Measurements from ENCODE around the gene ENPP6.

The ENPP6 gene

GRCh38 chr4:184104419-184105101, 113.1 kb downstream of the ENPP6 start:
- DNase-seq (ENCODE audit: low read depth in 2 of 2): no peak

GRCh38 chr4:184103527-184104264, 114.0 kb downstream of the ENPP6 start:
- no peak for DNase-seq (ENCODE audit: low read depth in 2 of 2)

- DNase-seq (ENCODE audit: low read depth in 2 of 2): no peak
These were observed 114.7 kb downstream of the ENPP6 start for GRCh38 chr4:184102927-184103326.

- no peak for DNase-seq (ENCODE audit: low read depth in 2 of 2)
These were observed 115.2 kb downstream of the ENPP6 start for GRCh38 chr4:184102488-184102887.

GRCh38 chr4:184101711-184102110, 116.0 kb downstream of the ENPP6 start:
- no peak for DNase-seq (ENCODE audit: low read depth in 2 of 2)

- peak; percentile 24 to 45 for DNase-seq (ENCODE audit: low read depth in 2 of 2)
These were observed 117.3 kb downstream of the ENPP6 start for GRCh38 chr4:184100297-184100885.

GRCh38 chr4:184099535-184099966, 118.1 kb downstream of the ENPP6 start:
- DNase-seq (ENCODE audit: low read depth in 2 of 2): no peak

DNA sequence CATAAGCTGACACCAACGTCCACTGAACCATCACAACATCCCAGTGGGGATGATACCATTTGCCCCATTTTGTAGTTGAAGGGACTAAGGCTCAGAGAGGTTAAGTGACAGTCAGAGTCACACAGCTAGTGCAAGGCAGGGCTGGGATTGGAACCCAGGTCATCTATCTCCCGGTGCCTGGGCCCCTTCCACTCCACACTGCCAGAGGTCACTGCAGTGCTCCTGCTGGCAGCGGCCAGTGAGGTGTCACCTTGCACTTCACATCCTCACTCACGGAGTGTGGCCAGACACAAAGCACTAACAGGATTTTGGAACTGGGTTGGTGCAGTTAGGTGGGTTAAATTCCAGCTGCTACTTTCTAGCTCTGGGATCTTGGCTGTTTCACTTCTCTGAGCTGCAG, 118.7 kb downstream of the ENPP6 start:
- DNase-seq (ENCODE audit: low read depth in 2 of 2): no peak

DNA sequence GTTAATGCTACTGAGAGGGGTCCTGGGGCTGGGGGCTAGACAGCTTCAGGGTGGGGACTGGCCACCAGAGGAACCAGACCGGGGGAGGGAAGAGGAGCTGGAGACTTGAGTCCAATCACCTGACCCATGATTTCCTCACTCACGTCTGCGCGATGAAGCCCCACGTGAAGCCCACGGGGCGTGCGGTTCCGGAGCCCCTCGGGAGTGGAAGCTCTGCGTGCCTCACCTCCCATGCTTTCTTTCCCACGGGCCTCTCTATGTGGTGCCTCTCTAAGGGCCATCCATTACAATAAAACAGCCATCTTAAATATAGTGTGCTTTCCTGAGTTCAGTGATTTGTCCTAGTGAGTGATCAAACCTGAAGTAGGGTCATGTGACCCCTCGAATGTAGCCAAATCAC, 119.9 kb downstream of the ENPP6 start:
- no peak for DNase-seq (ENCODE audit: low read depth in 2 of 2)

- DNase-seq (ENCODE audit: low read depth in 2 of 2): peak in 1 of 2 experiments; percentile 32
These were observed 120.5 kb downstream of the ENPP6 start for GRCh38 chr4:184097241-184097605.

DNA sequence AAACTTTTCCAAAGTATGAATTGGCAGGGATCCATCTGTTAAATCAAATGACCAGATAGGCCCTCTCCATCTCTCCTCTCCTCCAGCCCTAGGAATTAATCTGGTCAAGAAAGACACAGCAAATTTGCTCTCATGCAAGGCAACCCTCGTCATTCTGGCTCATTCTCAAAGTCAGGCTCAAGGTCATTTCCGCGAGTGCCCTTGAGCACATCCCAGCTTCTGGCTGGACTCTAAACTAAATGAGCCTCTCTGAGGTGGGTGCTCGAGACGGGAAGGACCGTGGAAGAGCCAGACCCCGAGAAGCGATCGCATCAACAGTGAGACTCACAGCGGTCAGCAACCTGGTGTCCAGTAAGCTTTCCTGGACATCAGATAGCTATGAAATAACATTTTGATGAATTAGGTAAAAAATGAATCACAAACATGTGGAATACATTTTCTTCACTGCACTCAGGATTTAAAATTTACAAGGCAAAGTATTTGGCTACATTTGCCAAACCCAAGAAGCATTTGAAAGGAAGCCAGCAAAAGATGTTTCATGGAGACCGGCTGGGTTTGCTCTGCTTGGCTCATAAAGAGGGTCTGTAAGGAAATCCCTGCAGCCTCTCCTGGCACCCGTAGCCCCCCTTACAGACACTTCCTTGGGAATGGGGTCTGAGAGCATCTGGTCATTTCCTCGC, 121.0 kb downstream of the ENPP6 start:
- DNase-seq (ENCODE audit: low read depth in 2 of 2): no peak

- DNase-seq (ENCODE audit: low read depth in 2 of 2): no peak
These were observed 123.0 kb downstream of the ENPP6 start for GRCh38 chr4:184094532-184095159.

GRCh38 chr4:184091986-184092385, 125.7 kb downstream of the ENPP6 start:
- no peak for DNase-seq (ENCODE audit: low read depth in 2 of 2)

DNA sequence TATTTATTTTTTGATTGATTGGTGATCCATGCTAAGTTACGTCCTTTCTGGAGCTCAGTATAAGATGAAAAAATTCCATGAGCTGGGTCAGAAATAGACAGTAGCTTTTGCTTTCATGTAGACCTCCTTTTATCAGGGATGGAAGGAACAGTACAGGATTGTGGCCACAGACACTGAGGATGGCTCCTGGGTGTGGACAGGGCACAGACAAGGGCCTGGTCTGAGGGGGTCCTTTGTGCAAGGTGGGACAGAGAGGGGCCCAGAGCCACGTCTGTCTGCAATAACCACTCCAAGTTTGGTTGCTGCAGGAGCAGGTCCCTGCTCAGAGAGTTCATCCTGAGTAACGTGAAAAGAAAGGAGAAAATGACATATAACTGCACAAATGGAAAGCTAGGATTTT, 127.1 kb downstream of the ENPP6 start:
- DNase-seq (ENCODE audit: low read depth in 2 of 2): no peak

DNA sequence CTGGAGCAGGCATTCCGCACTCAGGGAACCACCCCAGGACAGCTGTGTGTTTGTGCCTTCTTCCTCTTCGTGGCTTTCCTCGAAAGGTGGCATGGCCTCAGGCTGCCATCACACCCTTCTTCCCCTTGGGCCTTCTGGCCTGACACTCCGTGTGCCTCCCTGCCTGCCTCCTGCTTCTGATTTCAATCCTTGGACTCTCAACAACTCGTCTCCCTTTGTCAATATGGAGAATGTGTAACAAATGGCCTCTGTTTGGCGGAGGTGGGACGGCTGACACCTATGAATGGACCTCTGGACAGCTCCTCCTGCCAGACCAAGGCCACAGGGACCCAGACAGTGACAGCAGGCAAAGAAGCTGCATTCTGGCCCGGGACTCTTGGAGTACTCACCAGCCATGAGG, 137.0 kb downstream of the ENPP6 start:
- no peak for DNase-seq (ENCODE audit: low read depth in 2 of 2)

DNA sequence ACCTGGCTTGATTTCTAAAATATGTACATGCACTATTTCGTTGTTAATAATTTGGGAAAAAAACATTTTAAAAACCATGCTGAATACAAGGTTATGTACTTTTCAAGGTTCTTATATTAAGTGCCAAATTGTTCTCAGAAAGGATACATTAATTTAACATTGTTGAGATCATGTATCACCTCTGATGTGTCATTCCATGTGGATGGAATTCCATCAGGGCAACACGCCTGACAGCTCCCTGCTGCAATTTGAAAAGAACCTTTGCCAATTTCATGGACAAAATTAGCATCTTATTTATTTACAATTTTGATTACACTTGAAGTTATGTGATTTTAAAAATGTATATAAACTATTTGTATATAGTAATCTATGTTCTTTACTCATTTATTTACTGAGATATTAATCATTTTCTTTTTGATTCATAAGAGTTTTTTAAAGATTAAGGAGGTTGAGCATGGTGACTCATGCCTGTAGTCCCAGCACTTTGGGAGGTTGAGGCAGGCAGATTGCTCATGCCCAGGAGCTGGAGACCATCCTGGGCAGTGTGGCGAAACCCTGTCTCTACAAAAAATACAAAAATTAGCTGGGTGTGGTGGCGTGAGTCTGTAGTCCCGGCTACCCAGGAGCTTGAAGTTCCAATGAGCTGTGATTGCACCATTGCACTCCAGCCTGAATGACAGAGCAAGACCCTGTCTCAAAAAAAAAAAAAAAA, 142.8 kb downstream of the ENPP6 start:
- DNase-seq (ENCODE audit: low read depth in 2 of 2): no peak

DNA sequence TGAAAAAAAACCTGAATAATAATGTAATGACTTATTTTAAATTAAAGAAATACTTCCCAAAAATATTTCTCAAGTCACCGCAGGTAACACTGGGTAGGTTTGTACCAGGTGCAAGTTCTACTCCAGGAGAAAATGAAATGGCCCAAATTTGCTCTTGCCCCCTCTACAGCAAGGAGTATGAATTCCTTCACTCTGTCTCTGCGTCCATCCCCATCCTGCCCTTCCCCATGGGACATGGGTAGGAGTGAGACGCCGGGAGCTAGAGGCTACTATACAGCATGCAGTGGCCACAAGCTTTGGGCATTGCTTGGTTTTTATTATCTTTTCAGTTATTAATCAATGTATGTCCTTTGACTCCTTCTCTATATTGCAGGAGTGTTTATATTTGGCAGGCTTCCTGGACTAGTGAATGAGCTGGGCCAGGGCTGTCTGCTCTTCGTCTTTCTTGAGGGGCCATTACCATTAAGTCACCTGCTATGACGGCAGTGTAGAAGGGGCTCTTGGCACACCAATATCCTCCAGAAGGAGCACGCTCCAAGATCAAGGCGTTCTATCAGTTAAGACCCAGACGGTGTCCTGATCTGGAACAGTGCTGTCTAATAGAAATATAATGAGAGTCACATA, 149.6 kb downstream of the ENPP6 start:
- no peak for DNase-seq (ENCODE audit: low read depth in 2 of 2)

GRCh38 chr4:184066584-184067300, 150.9 kb downstream of the ENPP6 start:
- DNase-seq (ENCODE audit: low read depth in 2 of 2): no peak

DNA sequence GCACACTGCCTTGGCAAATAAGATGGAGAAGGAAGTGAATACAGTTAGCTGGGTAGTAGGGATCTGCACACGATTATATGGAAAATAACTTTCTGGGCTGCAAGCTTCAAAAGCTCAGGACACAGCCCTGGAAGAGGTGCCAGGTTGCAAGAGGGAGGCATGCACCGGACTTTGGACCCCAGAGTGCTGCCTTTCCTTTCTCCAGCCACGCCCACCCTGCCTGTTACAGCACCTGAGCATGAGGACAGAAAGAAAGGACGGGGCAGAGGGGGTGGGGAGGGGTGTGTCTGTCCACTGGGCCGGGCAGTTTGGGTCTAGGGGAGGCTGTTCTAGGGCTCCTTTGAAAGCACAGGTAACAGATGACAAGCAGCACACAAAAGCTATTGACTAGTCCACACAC, 152.8 kb downstream of the ENPP6 start:
- DNase-seq (ENCODE audit: low read depth in 2 of 2): no peak

DNA sequence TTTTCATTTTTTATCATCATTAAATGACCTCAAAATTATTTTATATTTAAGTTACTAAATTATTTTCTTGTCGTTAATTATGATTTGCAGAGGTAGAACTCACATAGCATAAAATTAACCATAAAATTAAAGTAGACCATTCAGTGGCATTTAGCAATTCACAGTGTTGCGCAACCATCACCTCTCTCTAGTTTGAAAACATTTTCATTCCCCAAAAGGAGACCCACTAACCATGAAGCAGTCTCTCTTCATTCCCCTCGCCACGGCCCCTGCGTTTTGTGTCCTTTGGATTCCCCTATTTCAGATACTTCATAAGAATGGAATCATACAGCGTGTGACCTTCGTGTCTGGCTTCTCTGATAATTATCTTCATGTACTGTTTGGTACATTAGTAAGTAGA, 154.9 kb downstream of the ENPP6 start:
- DNase-seq (ENCODE audit: low read depth in 2 of 2): no peak
